ENCODE results near the gene APOA1.

- TF ChIP-seq TAF1 (IDR thresholded peaks at IDR 0.05; ENCODE audit: borderline replicate concordance, insufficient read depth, low read length) (no peak), REST (IDR thresholded peaks at IDR 0.05; ENCODE audit: insufficient read depth in 1 of 2, low read depth in 2 of 2, low read length in 2 of 2) (no peak), SIN3A (IDR thresholded peaks at IDR 0.05; ENCODE audit: borderline replicate concordance, insufficient read depth, low read length) (no peak), POLR2AphosphoS5 (IDR thresholded peaks at IDR 0.05; ENCODE audit: low read depth, low read length) (no peak), FOXP2 (optimal IDR thresholded peaks at IDR 0.05; ENCODE audit: borderline replicate concordance, extremely low read depth, extremely low read length, insufficient read depth) (no peak)
These were observed 43.7 kb downstream of the APOA1 start for GRCh38 chr11:116793772-116794097.

All from PFSK-1 (cell line).